ENCODE measurements around the gene STAB1.
A peak's percentile ranks its signal among the peaks of the same experiment; 100 is the strongest.

Gene STAB1

DNA sequence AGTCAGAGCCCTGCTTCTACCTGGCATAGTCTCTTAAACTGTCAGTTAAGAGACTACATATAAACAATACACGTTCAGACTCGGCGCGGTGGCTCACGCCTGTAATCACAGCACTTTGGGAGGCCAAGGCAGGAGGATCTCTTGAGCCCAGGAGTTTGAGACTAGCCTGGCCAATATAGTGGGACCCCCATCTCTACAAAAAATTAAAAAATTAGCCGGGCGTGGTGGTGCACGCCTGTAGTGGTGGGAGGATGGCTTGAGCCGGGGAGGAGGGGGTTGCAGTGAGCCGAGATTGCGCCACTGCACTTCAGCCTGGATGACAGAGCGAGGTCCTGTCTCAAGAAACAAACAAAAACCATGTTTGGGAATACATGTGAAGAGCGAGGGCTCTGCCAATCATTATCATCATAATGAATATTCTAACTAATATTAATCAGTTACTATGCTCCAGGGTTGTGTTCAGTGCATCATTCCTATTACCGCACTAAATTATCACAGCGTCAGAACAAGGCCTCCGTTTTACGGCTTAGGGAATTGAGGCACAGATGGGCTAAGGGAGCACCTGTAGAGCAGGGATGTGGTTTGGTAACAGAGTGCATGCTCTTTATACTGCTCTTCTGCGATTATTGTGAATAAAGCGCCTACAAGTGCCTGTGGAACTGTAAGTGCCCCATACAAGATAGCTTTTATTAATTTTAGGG, 40.4 kb downstream of the STAB1 start:
- peak overlapping the region in 7 of 10 experiments; percentile 68 to 99 (median 81); a peak in 8 of 20 replicates for H3K4me3 ChIP-seq

GRCh38 chr3:52536112-52536368, 40.9 kb downstream of the STAB1 start:
- Histone ChIP-seq H3K27ac (peak overlapping the region in 3 of 11 experiments; percentile 25 to 90 (median 90); a peak in 5 of 22 replicates), H3K9ac (peak overlapping the region in 3 of 11 experiments; percentile 13 to 91 (median 87); a peak in 2 of 22 replicates), H3K36me3 (peaks cover 20 to 43% (median 32%) of the 10 kb centered on the region in 11 experiments), H3K4me2 (peak overlapping the region; percentile 95 to 100 (median 97)), H3K9me3 (replicated peaks in 1 of 11) (no peaks in the 10 kb centered on the region), H4K20me1 (peaks cover 55 to 67% (median 64%) of the 10 kb centered on the region in 11 experiments), H3K27me3 (no peaks in the 10 kb centered on the region), H3K4me3 (peak overlapping the region in 7 of 10 experiments; percentile 40 to 99 (median 81); a peak in 7 of 20 replicates), H3K4me1 (peaks cover 62 to 72% (median 66%) of the 10 kb centered on the region in 10 experiments)
- TF ChIP-seq Cebpa-rat (IDR thresholded peaks at IDR 0.05): no peak

More for the DNA sequence above, 40.4 kb downstream of the STAB1 start:
- H3K4me2 ChIP-seq: peak overlapping the region; percentile 95 to 100 (median 97)
- no peaks in the 10 kb centered on the region for H3K9me3 ChIP-seq (replicated peaks in 1 of 11)
- peaks cover 55 to 67% (median 64%) of the 10 kb centered on the region in 11 experiments for H4K20me1 ChIP-seq
- peak overlapping the region in 7 of 11 experiments; percentile 3 to 90 (median 88); a peak in 11 of 22 replicates for H3K27ac ChIP-seq
- peak overlapping the region in 9 of 11 experiments; percentile 6 to 91 (median 88); a peak in 12 of 22 replicates for H3K9ac ChIP-seq
- no peaks in the 10 kb centered on the region for H3K27me3 ChIP-seq
- H3K4me1 ChIP-seq: peaks cover 62 to 72% (median 71%) of the 10 kb centered on the region in 10 experiments
- TF ChIP-seq Cebpa-rat (IDR thresholded peaks at IDR 0.05): no peak
- H3K36me3 ChIP-seq: peaks cover 20 to 43% (median 32%) of the 10 kb centered on the region in 11 experiments; a peak in 20 of 22 replicates

DNA sequence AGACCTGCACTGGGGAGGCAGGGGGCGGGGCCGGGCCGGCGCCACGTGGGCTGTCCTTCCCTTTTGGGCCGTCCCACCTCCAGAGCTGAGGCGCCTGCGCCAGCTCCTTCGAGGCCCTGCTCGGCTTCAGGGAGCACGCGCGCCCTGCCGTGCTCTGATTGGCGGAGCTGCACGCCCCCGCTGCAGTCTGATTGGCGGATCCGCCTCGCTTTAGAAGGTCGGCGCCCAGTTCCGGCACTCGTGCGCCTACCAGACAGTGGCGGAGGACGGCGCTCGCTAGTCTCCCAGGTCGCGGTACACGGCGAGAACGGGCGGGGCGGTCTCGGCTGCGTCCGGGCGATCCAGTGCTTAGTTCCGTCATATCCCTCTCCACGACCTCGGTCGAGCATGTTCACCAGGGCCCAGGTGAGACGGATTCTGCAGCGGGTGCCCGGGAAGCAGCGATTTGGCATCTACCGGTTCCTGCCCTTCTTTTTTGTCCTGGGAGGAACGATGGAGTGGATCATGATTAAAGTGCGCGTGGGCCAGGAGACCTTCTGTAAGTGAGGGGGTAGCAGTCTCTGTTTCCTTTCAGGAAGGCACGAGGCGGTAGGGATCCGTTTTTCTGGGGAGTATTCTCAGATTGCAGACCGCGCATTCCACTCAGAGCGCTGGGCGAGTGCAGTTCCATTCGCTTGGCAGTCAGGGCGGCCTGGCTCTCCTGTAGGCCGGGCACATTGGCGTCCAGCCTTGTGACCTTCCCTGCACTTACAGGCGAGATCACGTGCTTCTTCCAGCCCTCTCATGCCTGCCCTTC, 41.4 kb downstream of the STAB1 start, which contains the start of gene UQCC5:
UQCC5 (plus strand) TSS at position 237 of the 796 bp plus-strand sequence; CDS start at position 388, 151 bp downstream.
- no peaks in the 10 kb centered on the region for H3K9me3 ChIP-seq (replicated peaks in 1 of 11)
- no peaks in the 10 kb centered on the region for H3K27me3 ChIP-seq
- no peak for TF ChIP-seq Cebpa-rat (IDR thresholded peaks at IDR 0.05)
- H3K36me3 ChIP-seq: peaks cover 25 to 43% (median 35%) of the 10 kb centered on the region in 11 experiments
- peaks cover 58 to 71% (median 62%) of the 10 kb centered on the region in 10 experiments for H3K4me1 ChIP-seq
- peak within 1 kb of the TSS; percentile 75 to 99 (median 82) for H3K4me3 ChIP-seq
- H4K20me1 ChIP-seq: peaks cover 55 to 67% (median 64%) of the 10 kb centered on the region in 11 experiments
- peak within 1 kb of the TSS; percentile 95 to 100 (median 98) for H3K4me2 ChIP-seq
- peak within 1 kb of the TSS; percentile 81 to 90 (median 85) for H3K27ac ChIP-seq
- H3K9ac ChIP-seq: peak within 1 kb of the TSS; percentile 84 to 93 (median 90)

GRCh38 chr3:52537165-52537620, 42.1 kb downstream of the STAB1 start:
- Histone ChIP-seq H3K4me2 (peak overlapping the region; percentile 92 to 99 (median 96)), H3K9me3 (replicated peaks in 1 of 11) (no peaks in the 10 kb centered on the region), H3K27ac (peak overlapping the region; percentile 81 to 90 (median 85)), H4K20me1 (peaks cover 53 to 67% (median 64%) of the 10 kb centered on the region in 11 experiments), H3K4me1 (peaks cover 51 to 71% (median 56%) of the 10 kb centered on the region in 10 experiments), H3K9ac (peak overlapping the region; percentile 84 to 93 (median 90)), H3K27me3 (no peaks in the 10 kb centered on the region), H3K4me3 (peak overlapping the region; percentile 75 to 99 (median 82)), H3K36me3 (peaks cover 31 to 43% (median 37%) of the 10 kb centered on the region in 11 experiments)
- TF ChIP-seq Cebpa-rat (IDR thresholded peaks at IDR 0.05): no peak

GRCh38 chr3:52537726-52538421, 42.7 kb downstream of the STAB1 start:
- peak overlapping the region; percentile 75 to 99 (median 82) for H3K4me3 ChIP-seq
- peak overlapping the region in 10 of 11 experiments; percentile 82 to 90 (median 86); a peak in 14 of 22 replicates for H3K27ac ChIP-seq
- no peaks in the 10 kb centered on the region for H3K27me3 ChIP-seq
- peak overlapping the region; percentile 84 to 93 (median 90) for H3K9ac ChIP-seq
- H3K36me3 ChIP-seq: peaks cover 33 to 49% (median 42%) of the 10 kb centered on the region in 11 experiments
- H3K4me2 ChIP-seq: peak overlapping the region; percentile 92 to 99 (median 96)
- peaks cover 47 to 71% (median 52%) of the 10 kb centered on the region in 10 experiments for H3K4me1 ChIP-seq
- TF ChIP-seq Cebpa-rat (IDR thresholded peaks at IDR 0.05): no peak
- no peaks in the 10 kb centered on the region for H3K9me3 ChIP-seq (replicated peaks in 1 of 11)
- H4K20me1 ChIP-seq: peaks cover 47 to 67% (median 63%) of the 10 kb centered on the region in 11 experiments

DNA sequence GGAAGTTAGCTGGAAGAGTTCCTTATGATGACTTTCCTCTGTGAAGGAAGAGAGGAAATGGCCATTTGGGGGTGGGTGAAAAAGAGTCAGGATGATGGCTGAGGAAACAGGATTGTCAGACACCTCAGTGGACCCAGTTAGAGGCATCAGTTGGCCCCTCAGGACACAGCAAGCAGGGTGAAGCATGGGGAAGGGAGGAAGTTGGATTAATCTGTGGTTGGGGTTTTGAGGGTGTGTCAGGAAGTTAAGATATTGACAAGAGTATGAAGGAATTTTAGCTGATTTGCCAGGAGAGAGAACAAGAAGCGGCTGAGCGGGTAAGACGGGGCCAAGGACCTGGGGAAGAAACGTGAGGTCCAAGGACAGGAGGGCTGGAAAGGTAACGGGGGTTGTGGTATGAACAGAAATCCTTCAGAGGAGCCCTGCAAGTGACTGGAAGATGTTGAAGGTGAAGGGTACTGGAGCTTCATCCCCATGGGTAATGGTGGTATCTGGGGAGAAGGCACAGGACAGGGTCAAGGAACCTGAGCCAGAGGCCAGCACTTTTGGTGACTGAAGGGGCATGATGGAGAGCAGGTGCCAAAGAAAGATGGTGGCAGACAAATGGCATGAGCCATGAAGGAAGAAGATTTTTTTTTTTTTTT, 44.0 kb downstream of the STAB1 start:
- no peak for TF ChIP-seq Cebpa-rat (IDR thresholded peaks at IDR 0.05)
- peak overlapping the region in 7 of 11 experiments; percentile 15 to 44 (median 25); a peak in 9 of 22 replicates for H3K27ac ChIP-seq
- peaks cover 44 to 61% (median 55%) of the 10 kb centered on the region in 11 experiments for H3K36me3 ChIP-seq
- H4K20me1 ChIP-seq: peaks cover 43 to 76% (median 74%) of the 10 kb centered on the region in 11 experiments
- no peaks in the 10 kb centered on the region for H3K27me3 ChIP-seq
- H3K9ac ChIP-seq: peak overlapping the region in 9 of 11 experiments; percentile 8 to 91 (median 48); a peak in 11 of 22 replicates
- peak overlapping the region in 8 of 10 experiments; percentile 78 to 99 (median 82); a peak in 16 of 20 replicates for H3K4me3 ChIP-seq
- H3K4me2 ChIP-seq: peak overlapping the region; percentile 92 to 99 (median 96)
- no peaks in the 10 kb centered on the region for H3K9me3 ChIP-seq (replicated peaks in 1 of 11)
- H3K4me1 ChIP-seq: peaks cover 44 to 73% (median 50%) of the 10 kb centered on the region in 10 experiments

DNA sequence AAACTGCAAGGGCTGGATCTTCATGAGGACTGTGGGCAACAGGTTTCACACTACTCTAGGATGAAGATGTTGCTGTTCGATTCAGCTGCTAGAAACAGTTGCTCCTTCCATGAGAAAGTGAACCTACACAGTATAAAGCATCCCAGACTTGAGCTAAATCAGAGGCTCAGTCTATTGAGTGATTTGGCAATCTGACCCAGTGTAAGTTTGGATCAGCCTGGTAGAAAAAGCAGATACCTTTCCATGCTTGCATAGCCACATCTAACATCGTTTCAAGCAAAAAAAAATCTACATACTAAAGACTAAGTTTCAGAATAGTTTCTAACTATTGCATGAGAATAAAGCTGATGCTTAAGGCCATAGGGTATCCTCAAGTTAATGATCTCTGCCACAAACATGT, 45.9 kb downstream of the STAB1 start:
- Histone ChIP-seq H3K4me3 (no peak overlapping the region), H3K9me3 (replicated peaks in 1 of 11) (no peaks in the 10 kb centered on the region), H3K27me3 (no peaks in the 10 kb centered on the region), H3K4me1 (peaks cover 25 to 58% (median 30%) of the 10 kb centered on the region in 10 experiments), H3K4me2 (peak overlapping the region in 3 of 11 experiments; percentile 92 to 99 (median 97); a peak in 5 of 22 replicates), H3K36me3 (peaks cover 59 to 80% (median 74%) of the 10 kb centered on the region in 11 experiments), H4K20me1 (peaks cover 53 to 95% (median 93%) of the 10 kb centered on the region in 11 experiments), H3K27ac (no peak overlapping the region), H3K9ac (0 out of 22 replicates have a peak overlapping the region, but pooled peaks of 1 of the 11 experiments have one; percentile 16)
- no peak for TF ChIP-seq Cebpa-rat (IDR thresholded peaks at IDR 0.05)

All from BLaER1 treated with 17β-estradiol and CSF1 and Interleukin-3, amounts not matched to agents 10 nM and 100 nM (cell line).